GM12865 (cell line): Measurements from ENCODE around the gene IGSF23.

ENCODE experiments used
- DNase-seq: peaks from one replicate; pipeline ENCODE4 v3.0.0; 2010; ENCODE audit warnings: low read depth
- H3K4me3 ChIP-seq: 2 replicates; pipeline ENCODE4 v1.5.1; 2011; ENCODE audit warnings: mild to moderate bottlenecking, low read depth, low read length, control low read depth
- CTCF ChIP-seq: IDR thresholded peaks from 2 replicates; pipeline ENCODE4 v1.5.1; 2011; ENCODE audit warnings: low read length, control low read depth, low read depth, inconsistent platforms; ENCODE audit not compliant: insufficient read depth; ENCODE audit errors: missing control alignments

Gene IGSF23

DNA sequence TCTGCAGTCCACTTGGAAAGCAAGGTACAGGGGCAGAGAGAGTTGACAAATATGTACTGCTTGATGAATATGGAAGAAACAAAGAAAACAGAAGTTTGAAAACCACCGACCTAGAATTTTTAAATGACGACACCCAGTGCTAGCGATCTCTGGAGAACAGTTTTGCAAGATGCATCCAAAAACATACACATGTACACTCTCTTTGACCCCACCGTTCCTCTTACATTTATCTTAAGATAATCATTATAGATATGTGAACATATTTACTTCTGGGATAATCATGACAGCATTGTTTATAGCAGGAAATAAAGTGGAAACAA, 40.8 kb upstream of the IGSF23 start:
- no peak overlapping the region for H3K4me3 ChIP-seq
- TF ChIP-seq CTCF = no peak
- DNase-seq = no peak

GRCh38 chr19:44573183-44573582, 40.2 kb upstream of the IGSF23 start:
- H3K4me3 ChIP-seq = no peak overlapping the region
- DNase-seq = no peak
- TF ChIP-seq CTCF = no peak

- no peak for DNase-seq
- TF ChIP-seq CTCF = no peak
- H3K4me3 ChIP-seq = no peak overlapping the region
Observed at GRCh38 chr19:44573627-44574026, 39.7 kb upstream of the IGSF23 start.

GRCh38 chr19:44574186-44574950, 39.0 kb upstream of the IGSF23 start:
- no peak overlapping the region for H3K4me3 ChIP-seq
- no peak for DNase-seq
- TF ChIP-seq CTCF = no peak

- TF ChIP-seq CTCF = no peak
- no peak overlapping the region for H3K4me3 ChIP-seq
- no peak for DNase-seq
Observed at GRCh38 chr19:44575116-44575700, 38.2 kb upstream of the IGSF23 start.

- H3K4me3 ChIP-seq = no peak overlapping the region
- peak; percentile 49 for TF ChIP-seq CTCF
- peak; percentile 24 for DNase-seq
Observed at GRCh38 chr19:44576843-44577565, 36.4 kb upstream of the IGSF23 start.
